Esophagus (tissue), 2 donors: Measurements from ENCODE around the gene AARS2. TPM values are rescaled to one million over a fixed set of nuclear protein-coding genes. Genes with fewer than 3 reads are reported as not detected.

Experiments used
- H3K27ac ChIP-seq, 2 donors: one replicate each; pipeline ENCODE4 v1.5.1; 2013; ENCODE audit warnings: low read depth in 2 of 2, mild to moderate bottlenecking in 2 of 2, inconsistent platforms in 1 of 2, low read length in 1 of 2, moderate library complexity in 1 of 2
- H3K27me3 ChIP-seq, 2 donors: one replicate each; pipeline ENCODE4 v1.6.1; 2013; ENCODE audit warnings: low read length in 2 of 2, control low read depth in 1 of 2, mild to moderate bottlenecking in 1 of 2; ENCODE audit not compliant: insufficient read depth in 2 of 2, control insufficient read depth in 1 of 2
- H3K36me3 ChIP-seq, 2 donors: one replicate each; pipeline ENCODE4 v1.6.1; 2013; ENCODE audit warnings: low read length in 1 of 2; ENCODE audit not compliant: control insufficient read depth in 2 of 2, insufficient read depth in 2 of 2
- H3K4me1 ChIP-seq, 2 donors: one replicate each; pipeline ENCODE4 v1.6.1; 2013; ENCODE audit warnings: low read length in 1 of 2; ENCODE audit not compliant: control insufficient read depth in 2 of 2, insufficient read depth in 2 of 2
- H3K4me3 ChIP-seq, 2 donors: one replicate each; pipeline ENCODE4 v1.5.1; 2013; ENCODE audit warnings: low read length in 2 of 2, mild to moderate bottlenecking in 2 of 2, low read depth in 1 of 2, moderate library complexity in 1 of 2
- H3K9me3 ChIP-seq, 2 donors: one replicate each; pipeline ENCODE4 v1.6.1; 2013; ENCODE audit warnings: mild to moderate bottlenecking in 2 of 2, low read depth in 1 of 2, low read length in 1 of 2, moderate library complexity in 1 of 2; ENCODE audit not compliant: control insufficient read depth in 2 of 2, insufficient read depth in 1 of 2
- WGBS, 2 donors: extraction: QIAGEN DNeasy Blood & Tissue Kit; methylation state at CpG; one replicate each; pipeline ENCODE4 v1.1.7; 2013; 5-methylcytosine and 5-hydroxymethylcytosine counted together
- polyA plus RNA-seq, 2 donors: library from polyadenylated mRNA; stranded (reverse); fragments of 200-250 nt; gene quantifications; one replicate each; pipeline ENCODE4 v1.2.3, GENCODE V29; 2013
- donor health status: healthy with polysubstance abuse.
- donor health status: Bipolar disorder and iron deficiency.

The AARS2 gene
- polyA plus RNA-seq, 2 donors, result 7.0 to 8.5 TPM

DNA sequence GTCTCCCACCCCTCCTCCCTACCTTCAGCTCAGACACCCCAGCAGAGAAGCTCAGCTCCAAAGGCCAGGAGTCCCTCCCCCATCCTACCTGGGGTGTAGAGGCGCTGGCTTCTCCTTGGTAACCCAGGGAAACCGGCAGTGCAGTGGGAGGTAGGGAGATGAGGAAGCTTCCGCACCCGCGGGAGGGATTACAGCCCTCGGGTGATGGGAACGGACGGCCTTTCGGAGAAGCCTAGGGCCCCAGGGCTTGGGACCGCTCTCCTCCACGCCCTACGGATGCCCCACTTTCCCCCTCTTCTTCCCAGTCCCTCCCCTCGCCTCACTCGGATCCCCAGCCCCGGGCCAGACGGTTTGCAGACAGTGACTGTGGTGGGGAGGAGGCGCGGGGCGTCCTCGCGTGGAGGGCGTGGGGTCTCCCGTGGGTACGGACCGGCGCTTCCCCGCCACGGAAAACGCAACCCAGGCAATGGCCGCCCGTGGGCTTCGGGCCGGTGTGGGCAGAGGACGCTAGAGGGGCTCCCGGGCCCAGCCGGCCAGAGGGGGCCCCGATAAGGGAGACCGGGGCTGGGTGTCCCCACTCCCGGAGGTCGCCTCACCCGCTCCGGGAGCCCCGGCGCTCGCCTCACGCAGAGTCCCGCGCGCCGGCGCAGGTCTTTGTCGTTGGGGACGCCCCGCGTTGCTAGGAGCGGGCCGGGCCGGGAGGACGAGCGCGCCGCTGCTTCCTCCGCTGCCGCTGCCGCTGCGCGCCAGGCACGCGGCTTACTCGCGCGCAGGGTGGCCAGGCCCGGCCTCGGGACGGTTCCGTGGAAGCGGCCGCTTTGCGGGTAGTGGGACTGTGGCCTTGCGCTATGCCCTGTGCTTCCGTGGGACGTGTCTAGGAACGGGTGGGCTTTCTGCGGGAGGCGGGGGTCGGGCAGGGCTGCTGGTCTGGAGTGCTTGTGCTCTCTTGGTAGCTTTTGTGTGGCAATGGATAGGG, 15.8 kb downstream of the AARS2 start:
- Histone ChIP-seq H3K27ac (no peak overlapping the region), H3K36me3 (peaks cover 14 to 21% of the 10 kb centered on the region in 2 donors), H3K9me3 (no peaks in the 10 kb centered on the region), H3K4me1 (peaks cover 11 to 13% of the 10 kb centered on the region in 2 donors), H3K4me3 (peak overlapping the region; percentile 23 to 43), H3K27me3 (peaks cover 0 to 11% of the 10 kb centered on the region in 2 donors)
- 0 to 1% methylated on average over 80 to 86 of the region's 86 CpGs for WGBS, 2 donors

DNA sequence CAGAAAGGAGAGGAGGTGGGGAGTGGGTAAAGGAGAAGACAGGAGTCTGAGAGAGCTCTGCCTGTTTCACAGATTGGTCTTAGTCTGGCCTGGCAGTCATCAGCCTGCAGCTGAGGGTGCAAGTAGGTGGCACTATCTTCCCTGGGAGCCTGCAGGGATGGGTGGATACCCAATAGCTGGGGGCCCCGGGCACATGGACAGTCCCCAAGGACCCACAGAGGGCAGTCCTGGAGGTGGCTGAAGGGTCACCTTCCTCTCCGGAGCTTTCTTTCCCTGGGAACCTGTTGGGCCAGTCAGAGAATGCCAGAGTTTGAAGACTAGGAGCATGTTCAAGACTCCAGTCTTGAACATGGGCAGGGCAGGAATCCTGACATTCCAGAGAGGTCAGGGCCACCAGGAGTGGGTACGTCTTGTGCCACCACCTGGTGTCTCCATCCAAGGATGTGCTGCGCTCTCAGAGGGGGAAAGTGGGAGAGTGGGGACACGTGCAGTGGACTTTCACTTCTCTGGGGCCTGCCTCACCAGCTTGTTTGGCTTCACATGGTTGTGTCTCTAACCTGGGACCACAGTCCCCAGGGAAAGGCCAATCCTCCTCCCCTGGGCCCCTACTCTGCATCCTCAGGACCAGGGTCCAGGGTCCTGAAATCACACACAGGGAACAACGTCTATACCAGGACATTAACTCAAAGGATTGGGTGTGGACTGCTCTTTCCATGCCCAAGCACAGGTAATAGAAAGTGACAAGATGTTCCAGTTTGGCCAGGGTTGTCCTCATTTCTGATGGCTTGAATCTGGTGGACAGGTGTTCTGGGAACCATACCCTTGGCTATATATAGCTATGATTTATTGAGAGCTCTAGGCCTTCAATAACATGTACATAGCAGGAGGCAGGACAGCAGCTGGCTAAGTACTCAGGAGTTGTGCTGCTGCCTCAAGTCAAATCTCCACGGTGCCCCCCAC, 18.0 kb downstream of the AARS2 start:
- H3K4me3 ChIP-seq, result no peak overlapping the region
- H3K27me3 ChIP-seq, result peaks cover 0 to 12% of the 10 kb centered on the region in 2 donors
- 55 to 62% methylated on average over 7 of the region's 7 CpGs for whole genome bisulfite sequencing, 2 donors
- H3K27ac ChIP-seq, result no peak overlapping the region
- no peaks in the 10 kb centered on the region for H3K9me3 ChIP-seq
- H3K36me3 ChIP-seq, result peaks cover 0 to under 1% of the 10 kb centered on the region in 2 donors
- H3K4me1 ChIP-seq, result peaks cover 13 to 14% of the 10 kb centered on the region in 2 donors

DNA sequence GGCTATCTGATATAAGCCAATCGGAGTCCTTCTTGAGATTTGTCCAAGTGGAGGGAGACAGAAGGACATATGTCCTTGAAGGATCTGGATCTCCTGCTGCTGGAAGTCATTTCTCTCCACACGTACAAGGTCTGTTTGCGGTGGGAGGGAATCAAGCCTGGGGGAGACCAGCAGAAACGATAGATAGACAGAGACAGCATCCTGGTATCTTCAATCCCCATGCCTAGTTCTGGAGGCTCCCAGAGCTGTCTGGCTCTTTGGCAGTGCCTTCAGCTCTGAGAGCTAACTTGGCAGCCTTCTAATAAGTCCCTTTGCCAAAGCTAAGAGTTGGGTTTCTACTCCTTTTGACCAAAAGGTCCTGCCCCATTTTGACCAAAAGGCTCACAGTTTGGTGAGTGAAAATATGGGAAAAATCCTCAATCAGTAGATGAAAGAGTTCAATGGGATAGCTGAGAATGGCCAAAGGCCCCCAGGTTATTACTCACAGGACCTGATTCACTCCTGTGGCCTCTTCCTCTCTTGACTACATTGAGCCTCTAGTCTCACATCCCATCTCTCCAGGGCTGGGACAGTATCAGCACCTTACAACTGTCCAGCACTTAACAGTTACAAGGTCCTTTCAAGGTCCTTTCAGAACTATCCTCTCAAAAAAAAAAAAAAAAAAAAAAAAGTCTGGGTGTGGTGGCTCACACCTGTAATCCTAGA, 20.3 kb downstream of the AARS2 start:
- no peak overlapping the region for H3K27ac ChIP-seq
- H3K4me3 ChIP-seq, result no peak overlapping the region
- no peaks in the 10 kb centered on the region for H3K9me3 ChIP-seq
- H3K36me3 ChIP-seq, result no peaks in the 10 kb centered on the region
- H3K27me3 ChIP-seq, result peaks cover 0 to 12% of the 10 kb centered on the region in 2 donors
- peaks cover 10 to 13% of the 10 kb centered on the region in 2 donors for H3K4me1 ChIP-seq
- 81 to 84% methylated on average over 4 of the region's 4 CpGs for WGBS, 2 donors

GRCh38 chr6:44291841-44292240, 21.3 kb downstream of the AARS2 start:
- no peaks in the 10 kb centered on the region for H3K9me3 ChIP-seq
- H3K36me3 ChIP-seq, result no peaks in the 10 kb centered on the region
- no peak overlapping the region for H3K4me3 ChIP-seq
- H3K27ac ChIP-seq, result no peak overlapping the region
- H3K4me1 ChIP-seq, result peaks cover 3 to 4% of the 10 kb centered on the region in 2 donors
- WGBS, 2 donors, result 72 to 73% methylated on average over 4 of the region's 4 CpGs
- H3K27me3 ChIP-seq, result peaks cover 0 to 6% of the 10 kb centered on the region in 2 donors

DNA sequence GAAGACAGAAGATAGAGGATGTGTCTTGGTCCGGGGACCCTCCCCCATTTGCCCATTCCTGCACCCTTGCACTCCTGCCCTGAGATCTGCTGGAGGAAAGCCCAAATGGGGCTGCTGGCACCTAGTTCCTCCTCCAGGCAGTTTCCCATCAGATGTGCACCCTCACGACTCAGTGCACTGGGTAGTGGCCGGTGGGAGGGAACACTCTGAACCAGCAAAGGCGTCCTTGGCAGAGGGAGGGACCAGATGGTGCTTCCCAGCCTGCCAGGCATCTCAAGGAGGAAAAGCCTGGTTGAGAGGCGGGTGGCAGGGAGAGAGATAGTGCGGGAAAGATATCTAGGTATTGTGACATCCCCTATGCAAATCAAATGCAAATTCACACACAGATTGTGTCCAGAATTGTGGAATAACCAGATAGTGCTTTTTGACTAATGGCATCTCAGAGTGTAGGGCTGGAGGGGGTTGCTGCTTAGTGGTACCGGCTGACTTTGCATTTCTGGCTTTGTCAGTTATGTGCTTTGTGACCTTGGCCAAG, 23.4 kb downstream of the AARS2 start:
- H3K9me3 ChIP-seq, result no peaks in the 10 kb centered on the region
- peaks cover 0 to 3% of the 10 kb centered on the region in 2 donors for H3K4me1 ChIP-seq
- H3K27ac ChIP-seq, result no peak overlapping the region
- peaks cover 0 to 2% of the 10 kb centered on the region in 2 donors for H3K27me3 ChIP-seq
- no peak overlapping the region for H3K4me3 ChIP-seq
- WGBS, 2 donors, result 41 to 51% methylated on average over 7 of the region's 7 CpGs
- H3K36me3 ChIP-seq, result no peaks in the 10 kb centered on the region

DNA sequence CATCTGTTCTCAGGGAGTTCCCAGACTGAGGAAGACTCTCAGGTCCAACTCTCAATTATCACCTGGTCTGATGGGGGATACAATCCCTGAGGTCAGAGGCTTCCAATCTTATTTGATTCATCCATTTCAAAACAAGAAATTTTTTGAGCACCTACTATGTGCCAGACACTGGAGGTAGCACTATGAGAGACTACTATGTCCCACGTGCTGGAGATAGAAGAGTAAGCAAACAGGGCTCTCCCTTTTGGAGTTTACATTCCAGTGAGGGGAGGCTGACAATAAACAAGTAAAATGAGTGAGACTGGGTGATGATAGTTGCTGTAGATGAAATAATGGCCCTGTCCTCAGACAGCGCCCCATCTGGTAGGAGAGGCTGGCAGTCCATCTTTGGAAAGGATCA, 26.4 kb downstream of the AARS2 start:
- no peak overlapping the region for H3K27ac ChIP-seq
- WGBS, 2 donors, result 50 to 63% methylated on average over 2 of the region's 2 CpGs
- H3K27me3 ChIP-seq, result peaks cover 0 to 2% of the 10 kb centered on the region in 2 donors
- H3K36me3 ChIP-seq, result no peaks in the 10 kb centered on the region
- H3K9me3 ChIP-seq, result no peaks in the 10 kb centered on the region
- H3K4me3 ChIP-seq, result no peak overlapping the region
- peaks cover 0 to 3% of the 10 kb centered on the region in 2 donors for H3K4me1 ChIP-seq

DNA sequence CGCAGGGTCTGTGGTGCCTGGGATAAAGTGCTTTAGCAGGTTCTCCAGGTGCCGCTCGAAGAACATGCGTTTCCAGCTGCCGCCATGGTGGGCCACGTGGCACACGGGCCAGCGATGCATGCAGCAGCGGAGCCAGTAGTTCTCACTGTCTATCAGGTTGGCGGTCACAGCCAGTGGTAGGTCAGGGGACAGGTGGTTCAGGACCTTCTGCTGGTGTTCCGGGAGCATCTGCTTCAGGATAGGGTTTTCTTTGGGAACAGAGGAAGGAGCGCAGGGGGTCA, 26.9 kb downstream of the AARS2 start:
- WGBS, 2 donors, result 88 to 91% methylated on average over 12 of the region's 12 CpGs
- no peaks in the 10 kb centered on the region for H3K9me3 ChIP-seq
- no peaks in the 10 kb centered on the region for H3K27me3 ChIP-seq
- no peak overlapping the region for H3K4me3 ChIP-seq
- peaks cover 0 to 3% of the 10 kb centered on the region in 2 donors for H3K4me1 ChIP-seq
- H3K27ac ChIP-seq, result no peak overlapping the region
- no peaks in the 10 kb centered on the region for H3K36me3 ChIP-seq

DNA sequence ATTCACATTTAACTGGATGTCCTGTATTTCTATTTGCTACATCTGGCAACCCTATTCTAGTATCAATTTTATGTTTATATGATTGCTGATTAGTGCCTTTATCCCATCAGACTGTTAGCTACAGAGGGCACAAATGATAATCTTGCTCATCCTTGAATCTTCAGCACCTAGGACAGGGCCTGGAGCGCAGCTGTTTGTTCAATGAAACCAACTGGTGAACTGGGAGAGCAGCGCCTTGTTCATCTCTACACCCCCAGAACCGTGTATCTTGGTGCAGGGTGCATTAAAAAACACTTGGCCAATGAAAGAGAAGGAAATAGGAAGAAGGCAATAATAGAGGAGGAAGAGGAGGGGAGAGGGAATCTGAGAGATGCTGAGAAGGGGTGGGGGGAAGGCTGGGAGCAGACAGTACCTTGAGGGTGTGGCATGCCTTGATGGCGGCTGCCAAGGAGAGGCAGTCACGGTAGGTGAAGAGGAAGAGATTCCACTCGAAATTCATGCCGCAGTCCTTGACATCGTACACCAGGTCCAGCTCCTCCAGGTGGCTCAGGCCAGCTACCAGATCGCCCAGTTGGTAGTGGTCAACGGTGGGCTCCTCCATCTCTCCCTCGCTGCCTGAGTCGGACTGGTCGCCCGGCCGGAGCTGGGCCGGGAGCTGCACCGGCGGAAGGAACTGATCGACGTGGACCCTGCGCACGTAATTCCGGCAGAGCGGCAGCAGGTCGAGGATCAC, 27.4 kb downstream of the AARS2 start:
- Histone ChIP-seq H3K27me3 (no peaks in the 10 kb centered on the region), H3K27ac (no peak overlapping the region), H3K36me3 (no peaks in the 10 kb centered on the region), H3K4me1 (peaks cover 0 to under 1% of the 10 kb centered on the region in 2 donors), H3K4me3 (no peak overlapping the region), H3K9me3 (no peaks in the 10 kb centered on the region)
- 75 to 82% methylated on average over 25 of the region's 25 CpGs for WGBS, 2 donors
